GM10266 (cell line): Measurements from ENCODE around the gene ADAMTS5.

Source experiments
- DNase-seq: peaks from one replicate; pipeline ENCODE4 v3.0.0; 2012; ENCODE audit errors: extremely low spot score
- CTCF ChIP-seq: IDR thresholded peaks from 2 replicates; pipeline ENCODE4 v1.5.1; 2012; ENCODE audit warnings: mild to moderate bottlenecking, low read depth; ENCODE audit not compliant: control insufficient read depth, insufficient read depth; ENCODE audit errors: missing control alignments

The ADAMTS5 gene

DNA sequence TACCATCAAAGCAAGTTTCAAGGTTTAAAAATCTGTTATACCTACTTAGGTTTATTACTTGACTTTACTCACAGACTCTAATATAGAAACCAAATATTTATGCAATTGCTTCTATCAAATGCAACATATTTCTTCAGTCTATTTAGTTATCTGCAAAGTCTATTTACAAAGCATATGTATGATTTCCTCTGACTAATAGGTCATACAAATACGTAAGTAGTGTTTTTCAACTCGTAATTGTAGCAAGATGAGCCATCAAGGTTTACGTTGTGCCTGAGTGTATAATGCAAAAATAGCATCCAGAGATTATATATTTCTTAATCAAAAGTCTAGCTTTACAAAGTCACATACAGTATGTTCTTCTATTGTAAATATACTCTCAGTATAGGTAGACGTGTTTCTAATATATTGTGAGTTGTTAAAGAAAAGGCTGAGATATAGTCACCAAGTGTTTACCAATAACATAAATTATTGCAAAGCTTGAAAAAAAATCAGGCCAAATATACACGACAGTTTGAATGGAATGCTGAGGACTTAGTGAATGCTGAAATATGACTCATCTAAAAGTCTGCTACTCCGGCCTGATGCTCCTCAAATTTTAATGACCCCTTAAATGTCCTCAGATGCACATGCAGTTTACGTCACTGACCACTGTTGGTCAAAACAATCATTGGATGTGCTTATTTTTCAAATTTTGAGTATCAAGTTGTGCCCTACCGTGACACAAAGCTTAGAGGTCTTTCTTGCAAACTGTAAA, 48.4 kb downstream of the ADAMTS5 start:
- no peak for DNase-seq
- TF ChIP-seq CTCF = no peak

DNA sequence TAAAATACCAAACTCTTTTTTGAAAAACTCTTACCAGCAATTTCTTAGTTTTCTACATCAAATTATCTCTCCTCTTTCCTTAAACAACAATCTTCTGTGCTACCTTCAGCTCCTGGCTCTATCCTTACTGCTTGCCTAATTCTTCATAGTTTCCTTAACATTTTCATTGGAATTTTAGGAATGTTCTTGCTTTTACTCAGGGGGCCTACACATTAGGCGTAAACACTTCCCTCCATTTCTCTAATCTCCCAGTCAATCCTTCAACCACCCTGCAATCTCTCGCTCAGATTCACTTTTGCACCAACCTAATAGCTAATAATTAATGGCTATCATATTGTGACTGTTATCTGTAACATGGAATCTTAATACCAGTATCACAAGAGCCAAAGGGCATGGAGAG, 50.1 kb downstream of the ADAMTS5 start:
- no peak for DNase-seq
- TF ChIP-seq CTCF = no peak

DNA sequence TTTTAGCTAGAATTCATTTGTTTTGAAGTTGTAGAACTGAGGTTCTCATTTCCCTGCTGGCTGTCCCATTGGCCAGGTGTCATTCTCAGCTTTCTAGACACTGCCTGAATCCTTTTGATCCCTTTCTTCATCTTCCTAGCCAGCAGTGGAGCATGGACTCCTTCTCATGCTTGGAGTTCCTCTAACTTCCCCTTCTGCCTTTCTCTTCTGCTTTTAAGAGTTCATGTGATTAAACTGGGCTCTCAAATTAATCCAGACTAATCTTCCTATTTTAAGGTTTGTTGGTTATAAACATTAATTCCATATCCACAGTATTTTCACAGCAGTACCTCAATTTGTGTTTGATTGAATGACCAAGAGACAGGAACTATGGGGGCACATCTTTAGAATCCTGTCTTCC, 52.3 kb downstream of the ADAMTS5 start:
- no peak for DNase-seq
- TF ChIP-seq CTCF = no peak

DNA sequence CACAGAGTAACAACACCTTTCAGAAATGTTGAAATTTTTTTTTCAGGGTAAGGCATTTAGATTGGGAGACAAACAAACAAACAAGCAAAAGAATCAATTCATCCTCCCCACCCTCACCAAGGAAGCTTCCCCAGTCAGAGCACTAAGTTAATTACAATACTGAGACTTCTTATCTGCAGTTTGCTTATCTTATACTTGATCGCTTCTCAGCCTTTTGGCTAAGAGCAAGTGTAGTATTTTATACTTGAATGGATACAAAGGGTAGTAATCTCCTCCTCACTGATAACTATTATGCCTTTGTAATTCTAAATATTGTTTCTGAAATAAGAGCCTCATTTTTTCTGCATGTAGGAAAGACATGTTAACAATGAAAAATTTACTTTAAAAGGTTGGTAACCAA, 54.4 kb downstream of the ADAMTS5 start:
- no peak for DNase-seq

DNA sequence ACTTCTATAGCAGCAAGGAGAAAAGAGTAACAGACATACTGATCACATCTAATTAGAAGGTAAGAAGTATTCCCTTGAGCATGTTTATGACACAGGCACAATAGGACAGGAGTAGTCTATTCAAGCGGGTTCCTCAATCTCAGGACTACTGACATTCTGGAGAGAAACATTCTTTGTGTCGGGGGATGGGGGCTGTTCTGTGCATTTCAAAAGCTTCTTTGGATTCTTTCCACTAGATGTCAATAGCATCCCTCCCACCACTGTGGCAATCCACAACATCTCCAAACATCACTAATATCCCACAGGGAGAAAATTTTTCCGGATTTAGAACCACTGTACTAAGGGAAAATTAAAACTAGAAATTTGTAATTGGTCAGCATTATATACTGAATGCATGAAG, 56.9 kb downstream of the ADAMTS5 start:
- no peak for DNase-seq
- TF ChIP-seq CTCF = no peak

More for the DNA sequence above, 54.4 kb downstream of the ADAMTS5 start:
- TF ChIP-seq CTCF = no peak

DNA sequence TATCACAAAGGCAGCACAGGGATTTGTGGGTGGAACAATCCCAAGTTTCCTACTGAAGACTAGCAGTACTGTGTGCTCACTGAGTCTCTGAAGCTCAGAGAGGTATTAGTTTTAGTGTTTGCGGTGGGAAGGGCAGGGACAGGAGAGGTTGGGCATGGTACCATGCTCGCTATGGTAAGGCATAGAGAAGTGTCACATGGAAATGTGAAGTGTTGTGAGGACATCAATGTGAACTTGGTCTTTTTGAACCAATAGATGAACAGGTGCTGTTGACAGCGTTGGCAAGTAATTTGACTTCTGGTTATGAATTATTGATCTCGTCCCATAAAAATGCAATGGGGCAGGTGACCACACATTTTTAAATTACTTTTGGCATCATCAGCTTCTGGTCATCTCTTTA, 65.9 kb downstream of the ADAMTS5 start:
- no peak for DNase-seq
- TF ChIP-seq CTCF = no peak

- DNase-seq = no peak
- TF ChIP-seq CTCF = no peak
Observed at GRCh38 chr21:26892151-26892550, 74.7 kb downstream of the ADAMTS5 start.
